GM21529 (cell line): ENCODE results near the gene PXK.

ENCODE experiments used
- ATAC-seq: cut with Tn5 transposase; IDR thresholded peaks from one replicate; pipeline ENCODE4 v1.9.1; 2021; ENCODE audit not compliant: unreplicated experiment

The PXK gene

DNA sequence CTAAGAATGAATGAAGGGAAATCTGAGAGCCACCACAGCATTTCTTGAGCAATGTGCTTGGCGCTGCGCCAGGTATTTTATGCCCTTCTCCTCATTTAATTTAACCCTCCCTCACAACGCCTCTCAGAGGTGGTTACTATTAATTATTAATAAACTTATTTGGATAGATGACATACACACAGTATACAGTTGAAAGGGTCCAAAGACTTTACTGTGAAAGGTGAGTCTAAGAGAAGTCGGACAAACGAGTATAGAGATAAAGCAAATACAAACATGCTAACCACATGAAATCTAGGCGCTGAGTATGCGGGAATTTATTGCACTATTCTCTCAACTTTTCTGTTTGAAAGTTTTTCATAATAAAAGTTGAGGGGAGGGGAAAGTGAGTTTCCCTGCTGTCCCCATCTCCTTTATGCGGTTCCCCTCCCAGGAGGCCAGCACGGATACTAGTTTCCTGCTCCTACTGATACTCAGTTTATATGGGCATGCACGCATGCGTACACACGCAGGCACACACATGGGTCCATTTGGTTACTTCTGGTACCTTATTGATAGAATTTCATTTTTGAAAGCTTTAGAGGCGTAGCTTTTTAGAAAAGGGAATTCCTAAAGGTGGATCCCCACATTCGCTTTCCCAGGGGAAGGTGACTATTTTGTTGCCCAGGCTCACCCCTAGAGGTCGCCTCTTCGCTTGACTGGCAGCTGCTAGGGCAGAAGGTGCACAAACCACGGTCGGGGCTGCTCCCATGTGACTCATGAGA is 130.7 kb downstream of the PXK start:
- peak; percentile 92 for ATAC-seq

DNA sequence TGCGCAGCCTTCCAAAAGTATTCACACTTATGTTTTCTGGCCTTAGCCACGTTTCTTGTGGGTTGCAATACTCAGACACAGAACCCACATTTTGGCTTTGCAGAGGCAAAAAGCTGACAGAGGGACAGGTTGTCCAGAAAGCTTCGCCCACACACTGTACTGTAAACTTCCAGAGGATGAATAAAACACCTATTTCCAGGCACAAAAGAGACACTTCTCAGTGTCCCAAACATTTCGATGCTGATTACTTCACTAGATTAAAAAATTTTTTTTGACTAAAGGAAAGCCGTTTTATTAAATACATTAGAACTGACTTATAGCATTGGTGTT is 131.2 kb downstream of the PXK start:
- no peak for ATAC-seq

DNA sequence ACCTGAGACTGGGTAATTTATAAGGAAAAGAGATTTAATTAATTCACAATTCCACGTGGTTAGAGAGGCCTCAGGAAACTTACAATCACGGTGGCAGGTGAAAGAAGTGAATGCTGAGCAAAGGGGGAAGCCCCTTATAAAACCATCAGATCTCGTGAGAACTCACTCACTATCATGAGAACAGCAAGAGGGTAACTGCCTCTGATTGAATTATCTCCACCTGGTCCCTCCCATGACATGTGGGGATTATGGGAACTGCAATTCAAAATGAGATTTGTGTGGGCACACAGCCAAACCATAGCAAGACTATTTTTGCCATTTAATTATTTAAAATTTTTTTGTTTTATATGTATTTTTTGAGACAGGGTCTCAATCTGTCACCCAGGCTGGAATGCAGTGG is 132.2 kb downstream of the PXK start:
- ATAC-seq, result no peak

DNA sequence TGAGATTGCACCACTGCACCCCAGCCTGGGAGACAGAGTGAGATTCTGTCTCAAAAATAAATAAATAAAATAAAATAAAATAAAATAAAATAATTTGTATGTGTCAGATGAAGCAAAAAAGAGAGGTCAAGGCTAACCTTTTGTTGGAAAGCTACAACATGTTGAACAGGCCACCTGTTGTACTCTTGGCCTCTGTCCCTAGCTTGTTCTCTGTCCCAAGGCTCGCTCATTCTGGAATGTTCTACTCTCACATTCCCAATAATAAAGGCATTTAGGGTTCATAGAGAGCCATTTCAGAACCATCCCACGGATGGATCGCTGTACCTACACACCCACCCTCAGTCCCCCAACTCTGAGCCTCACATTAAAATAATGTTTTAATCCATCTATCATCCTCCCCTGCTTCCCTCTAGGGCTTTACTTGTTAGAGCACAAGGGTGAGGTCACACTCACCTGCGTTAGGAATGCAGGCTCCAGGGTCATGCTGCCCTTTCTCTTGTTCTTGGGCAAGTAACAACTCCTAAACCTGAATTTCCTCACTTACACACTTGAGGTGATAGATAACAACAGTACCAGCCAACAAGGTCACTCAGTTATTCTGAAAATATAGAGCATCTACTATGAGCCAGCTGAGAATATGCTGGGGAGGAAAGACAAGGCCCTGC is 134.3 kb downstream of the PXK start:
- ATAC-seq, result no peak

DNA sequence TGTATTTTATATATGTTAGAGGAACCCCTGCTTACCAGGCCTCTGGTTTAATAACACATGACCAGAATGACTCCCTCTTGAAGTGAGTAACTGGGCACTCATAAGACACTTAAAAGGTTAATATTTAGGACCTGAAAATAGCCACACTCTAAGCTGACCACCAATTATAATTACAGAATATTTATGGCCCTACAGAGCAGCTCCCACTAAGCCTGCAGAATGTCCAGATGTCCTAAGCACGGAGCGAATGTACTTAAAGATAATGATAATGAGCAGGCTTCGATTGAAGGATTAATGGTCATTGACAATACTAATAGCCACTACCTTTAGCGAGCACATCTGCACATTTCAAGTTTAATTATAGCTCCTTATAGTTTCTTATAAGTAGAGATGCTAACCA is 136.4 kb downstream of the PXK start:
- no peak for ATAC-seq

DNA sequence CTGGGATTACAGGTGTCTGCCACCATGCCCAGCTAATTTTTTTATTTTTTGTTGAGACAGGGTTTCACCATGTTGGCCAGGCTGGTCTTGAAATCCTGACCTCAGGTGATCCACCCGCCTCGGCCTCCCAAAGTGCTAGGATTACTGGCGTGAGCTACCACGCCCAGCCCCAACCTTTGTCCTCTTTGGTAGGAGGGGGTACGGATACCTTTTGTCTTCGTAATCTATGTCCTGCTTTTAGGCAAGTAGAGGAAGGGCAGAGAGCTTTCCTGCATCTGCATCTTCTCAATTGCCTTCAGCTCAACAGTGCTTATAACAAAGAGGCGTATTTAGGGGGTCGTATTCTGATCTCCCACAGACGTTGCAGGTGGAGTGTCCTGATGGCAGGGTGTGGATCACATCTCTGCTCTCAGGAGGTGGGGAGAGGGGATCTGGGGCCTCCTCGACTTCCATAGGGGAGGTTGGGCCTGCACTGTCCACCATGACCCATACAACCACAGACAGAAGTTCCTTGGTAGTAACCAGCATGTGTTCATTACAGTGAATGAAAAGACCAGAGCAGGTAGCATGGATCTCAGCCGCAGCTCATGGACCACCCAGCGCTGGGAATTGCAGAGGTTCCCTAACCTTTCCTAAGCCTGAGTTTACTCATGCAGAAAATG is 137.8 kb downstream of the PXK start:
- ATAC-seq, result no peak

DNA sequence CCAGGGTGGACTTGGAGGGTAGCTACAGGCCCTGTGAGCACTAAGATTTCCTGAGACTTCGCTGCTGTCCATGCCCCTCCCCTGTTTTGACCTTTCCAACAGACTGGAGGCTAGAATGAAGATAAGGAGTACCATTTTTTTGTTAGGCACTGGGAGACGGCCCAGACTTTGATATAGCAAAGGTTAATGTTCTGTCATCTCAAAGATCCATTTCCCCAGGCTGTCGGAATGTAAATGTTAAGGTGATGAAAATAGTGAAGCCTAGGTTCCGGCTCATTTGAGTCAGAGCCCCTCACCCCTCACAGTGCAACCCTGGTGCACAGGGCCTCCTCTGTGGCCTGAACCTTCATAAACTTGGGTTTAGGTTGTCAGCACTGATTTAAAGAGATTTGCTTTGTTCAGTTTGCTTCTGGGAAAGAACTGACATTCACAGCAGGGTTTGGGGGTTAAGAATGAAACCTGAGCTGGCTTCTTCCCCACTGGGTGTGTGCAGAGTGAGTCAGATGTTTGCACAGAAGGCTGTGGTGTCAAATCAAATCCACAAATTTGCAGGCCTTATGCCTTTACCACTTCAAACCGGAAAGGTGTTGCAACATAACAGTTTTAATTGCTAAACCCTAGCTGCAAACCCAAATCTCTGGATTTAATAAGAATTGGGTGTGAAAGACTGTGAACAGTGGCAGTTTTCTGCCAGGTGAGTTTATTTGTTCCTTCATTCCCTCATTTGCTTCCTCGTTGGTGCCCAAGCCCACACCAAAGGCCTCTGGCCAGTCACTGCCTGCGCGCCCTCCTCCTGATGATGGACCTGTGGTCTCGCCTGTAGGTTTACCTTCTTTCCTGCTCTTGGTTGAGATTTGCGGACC is 138.6 kb downstream of the PXK start:
- ATAC-seq, result no peak

DNA sequence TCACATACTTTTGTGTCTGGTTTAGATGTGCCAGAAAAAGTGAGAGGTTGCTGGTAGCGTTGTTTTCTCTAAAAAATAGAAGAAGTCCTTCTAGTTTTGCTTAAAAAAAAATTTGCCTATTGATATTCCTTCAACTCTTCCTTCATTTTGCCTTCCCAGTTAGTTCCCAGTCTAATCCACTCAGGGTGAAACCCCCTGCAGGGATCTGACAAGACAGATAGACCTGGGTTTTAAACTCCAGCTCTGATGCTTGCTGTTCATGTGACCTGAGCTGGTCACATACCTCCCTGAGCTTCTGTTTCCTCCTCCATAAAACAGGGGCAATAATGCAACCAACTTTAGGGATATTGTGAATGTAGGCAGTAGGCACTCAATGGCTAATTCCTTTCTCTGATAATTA is 140.6 kb downstream of the PXK start:
- no peak for ATAC-seq

DNA sequence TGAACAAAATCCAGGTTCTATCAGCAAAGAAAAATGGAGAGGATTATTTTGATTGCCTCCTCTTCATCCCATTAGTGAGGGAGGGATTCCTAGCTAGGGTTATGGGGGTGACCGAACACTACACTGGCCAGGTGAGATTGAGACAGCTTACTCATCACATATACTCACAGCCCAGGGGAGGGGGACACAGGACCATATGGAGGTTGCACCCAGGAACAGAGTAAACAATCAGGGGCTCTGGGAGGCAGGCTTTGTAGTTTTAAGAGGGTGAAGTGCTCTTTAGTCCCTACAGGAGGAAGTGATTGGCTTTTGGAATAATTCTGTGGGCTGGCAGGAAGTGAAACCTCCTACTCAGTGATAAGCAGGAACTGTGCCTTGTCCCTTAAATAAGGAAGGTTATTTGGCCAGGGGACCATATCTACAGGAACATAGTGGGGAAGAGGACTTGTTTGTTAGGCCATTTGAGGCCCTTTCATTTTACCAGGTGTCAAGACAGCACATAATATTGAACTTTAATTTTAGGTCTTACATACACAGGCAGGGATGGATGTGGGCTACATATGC is 141.7 kb downstream of the PXK start:
- ATAC-seq, result no peak

DNA sequence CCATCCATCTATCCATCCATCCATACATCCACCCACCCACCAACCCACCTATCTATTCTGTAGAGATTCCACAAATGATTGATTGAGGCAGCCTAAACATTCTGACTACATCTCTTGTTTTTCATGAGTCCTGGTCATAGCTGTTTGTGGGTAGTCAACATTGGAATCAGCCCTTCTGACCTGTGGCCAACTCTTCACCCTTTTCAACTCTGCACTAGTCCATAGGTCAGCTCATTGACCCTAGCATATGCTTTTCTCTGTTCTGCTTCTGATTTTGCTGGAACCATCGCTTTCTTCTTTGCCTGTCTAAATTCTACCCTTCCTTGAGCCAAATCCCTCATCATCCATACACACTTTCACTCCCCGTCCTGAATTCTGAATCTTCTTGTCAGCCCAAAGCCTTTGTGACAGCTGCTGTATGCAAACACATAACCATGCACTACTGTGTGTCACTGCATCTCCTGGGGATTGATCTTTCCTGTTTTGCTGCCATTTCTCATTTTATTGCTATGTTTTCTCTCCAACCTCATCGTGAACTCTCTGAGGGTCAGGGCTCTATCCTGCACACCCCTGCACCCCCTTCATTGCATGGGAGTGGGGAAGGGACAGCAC is 142.4 kb downstream of the PXK start:
- ATAC-seq, result no peak
